GM19467 (cell line): ENCODE data around the gene RASA3.

Source experiments
- ATAC-seq: cut with Tn5 transposase; IDR thresholded peaks from one replicate; pipeline ENCODE4 v1.9.1; 2021; ENCODE audit warnings: mild to moderate bottlenecking, moderate library complexity; ENCODE audit not compliant: unreplicated experiment

RASA3 gene

GRCh38 chr13:113974304-113975281 is 157.8 kb downstream of the RASA3 start:
- no peak for ATAC-seq

DNA sequence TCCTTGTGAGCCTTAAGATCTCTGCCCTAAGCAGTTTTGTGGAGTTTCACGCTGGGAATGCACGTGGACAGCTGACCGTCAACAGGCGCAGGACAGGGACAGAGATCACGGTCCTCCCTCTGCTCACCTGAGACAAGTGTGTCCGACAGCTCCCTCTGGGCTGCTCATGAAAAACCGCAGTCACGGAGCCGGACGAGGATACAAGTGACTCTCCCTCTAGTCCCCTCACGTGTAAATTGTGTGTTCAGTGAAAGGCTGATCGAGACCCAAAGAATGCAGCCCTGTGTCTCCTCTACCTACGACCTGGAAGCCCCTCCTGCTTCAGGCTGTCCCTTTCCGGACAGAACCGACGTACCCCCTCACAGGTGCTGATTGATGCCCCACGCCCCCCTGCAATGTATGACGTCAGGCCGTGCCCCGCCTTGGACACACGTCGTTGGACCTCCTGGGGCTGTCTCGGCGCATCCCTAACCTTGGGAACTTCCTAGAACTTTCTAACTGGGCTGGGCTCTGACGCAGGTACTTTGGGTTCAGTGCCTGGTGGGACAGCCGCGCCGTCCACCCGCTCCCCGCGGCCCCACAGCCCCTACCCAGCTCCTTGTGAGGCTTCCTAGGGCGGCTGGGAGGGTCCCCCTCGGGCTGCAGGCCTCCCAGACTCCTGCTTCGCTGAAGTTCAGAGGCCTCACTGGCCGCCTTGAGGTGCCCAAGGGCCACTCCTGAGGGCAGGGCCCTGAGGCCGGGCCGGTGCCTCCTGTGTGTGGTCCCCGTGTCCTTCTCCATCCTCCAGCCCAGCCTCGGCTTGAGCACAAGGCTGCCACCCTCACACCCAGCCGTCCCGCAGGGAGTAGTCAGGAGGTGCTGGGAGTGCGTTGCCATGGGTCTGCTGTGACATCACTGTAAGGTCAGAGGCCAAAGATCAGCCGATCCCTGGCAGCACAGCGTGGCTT is 158.9 kb downstream of the RASA3 start, which contains the start of gene C13orf46:
TSS of gene C13orf46 (minus strand) at position 859 of the 947 bp plus-strand sequence. CDS start at position 780, 79 bp downstream.
- ATAC-seq, result no peak

GRCh38 chr13:113972451-113973217 is 159.8 kb downstream of the RASA3 start:
- ATAC-seq, result no peak

GRCh38 chr13:113971471-113972231 is 160.8 kb downstream of the RASA3 start:
- ATAC-seq, result no peak

- no peak for ATAC-seq
These were observed 161.5 kb downstream of the RASA3 start for GRCh38 chr13:113970810-113971470.

DNA sequence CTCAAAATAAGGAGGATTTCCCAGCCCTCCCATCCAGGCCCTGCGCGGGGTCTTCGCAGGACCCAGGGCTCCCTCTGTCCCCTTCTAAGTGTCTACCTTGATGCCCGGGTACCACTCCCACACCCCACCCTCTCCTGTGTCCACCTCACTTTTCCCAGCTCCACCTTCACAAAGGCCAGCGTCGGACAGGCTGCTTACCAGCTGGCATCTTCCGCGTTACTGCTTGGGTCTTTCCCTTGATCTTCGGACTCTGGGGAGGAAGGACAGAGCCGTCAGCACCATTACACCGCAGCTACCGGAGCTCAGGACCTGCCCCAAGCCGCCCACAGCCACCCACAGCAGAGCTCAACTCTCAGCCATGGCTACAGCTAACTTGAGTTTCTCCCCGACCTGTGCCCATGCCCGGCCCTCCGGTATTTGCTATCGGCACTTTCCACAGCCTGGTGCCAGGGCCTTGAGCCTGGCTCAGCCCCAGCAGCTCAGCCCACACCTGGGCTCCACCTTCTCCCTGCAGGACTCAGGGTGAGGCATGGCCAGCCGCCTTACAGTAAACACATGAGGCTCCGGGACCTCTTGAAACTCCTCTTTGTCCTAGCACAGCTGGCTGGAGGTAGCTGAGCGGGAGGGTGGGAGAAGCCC is 162.3 kb downstream of the RASA3 start:
- ATAC-seq, result no peak

DNA sequence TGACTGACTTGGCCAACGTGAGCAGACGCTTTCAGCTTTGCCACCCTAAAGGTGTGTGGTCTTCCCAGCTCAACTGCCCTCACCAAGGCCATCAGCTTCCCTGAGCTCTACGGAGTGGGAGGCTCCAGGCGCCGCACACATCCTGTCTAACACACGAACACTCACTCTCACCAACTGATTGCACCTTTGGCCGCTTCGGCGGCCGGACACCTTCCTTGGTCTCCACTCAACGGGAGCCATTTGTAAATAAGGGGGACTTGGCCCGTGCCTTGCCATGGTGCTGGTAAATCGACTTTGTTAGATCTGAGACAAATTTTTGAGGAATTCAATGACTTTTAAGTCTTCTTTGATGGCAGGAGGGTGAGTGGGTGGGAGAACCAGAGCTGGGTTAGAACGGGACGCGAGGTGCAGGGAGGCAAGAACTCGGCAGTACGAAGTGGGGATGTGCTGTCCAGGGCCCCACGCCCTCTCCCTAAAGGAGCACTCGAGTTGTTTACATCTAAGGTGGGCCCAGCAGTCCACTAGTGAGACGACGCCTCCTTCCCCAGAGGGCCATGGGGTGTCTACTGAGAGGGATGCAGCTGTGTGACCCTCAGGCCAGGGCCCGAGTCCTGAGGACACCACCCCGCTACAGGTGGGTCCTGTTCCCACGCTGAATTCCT is 163.0 kb downstream of the RASA3 start:
- ATAC-seq, result no peak

DNA sequence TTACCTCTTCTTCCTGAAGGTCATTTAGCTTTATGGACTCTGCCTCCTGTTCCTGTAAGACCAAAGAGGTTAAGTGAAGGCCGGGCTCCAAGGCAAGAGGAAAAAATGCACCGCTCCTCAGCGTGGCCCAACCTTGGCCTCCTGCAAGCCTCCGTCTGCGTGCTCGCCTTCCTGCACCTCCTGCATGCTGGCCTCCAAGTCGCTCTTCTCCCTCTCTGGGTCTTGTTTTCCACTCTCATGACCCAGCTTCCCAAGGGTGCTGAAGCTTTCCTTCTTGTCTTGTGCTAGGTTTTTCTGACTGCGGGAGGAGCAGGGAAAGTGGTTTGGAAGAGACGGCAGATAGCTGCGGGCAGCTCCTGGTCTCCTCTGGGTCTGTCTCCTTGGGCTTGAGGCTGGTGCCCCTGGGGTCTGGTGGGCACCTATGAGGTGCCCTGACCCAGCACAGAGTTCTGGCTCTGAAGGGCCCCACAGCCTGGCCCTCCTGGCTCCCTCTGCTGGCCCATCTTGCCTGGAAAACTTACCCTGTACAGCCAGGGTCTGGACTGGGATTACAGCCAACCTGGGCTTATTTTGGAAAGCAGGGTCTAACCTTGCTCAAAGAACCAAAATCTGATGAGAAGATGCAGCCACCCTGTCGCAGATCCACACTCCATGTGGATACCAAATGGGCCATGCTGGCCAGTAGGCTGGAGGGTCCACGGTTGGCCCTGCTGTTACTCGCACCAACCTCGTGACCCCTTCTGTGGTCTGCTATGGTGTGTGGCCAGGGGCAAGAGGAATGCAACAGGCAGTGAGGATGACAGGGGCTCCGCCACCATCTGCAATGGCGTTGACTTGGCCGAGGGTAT is 163.7 kb downstream of the RASA3 start:
- no peak for ATAC-seq

DNA sequence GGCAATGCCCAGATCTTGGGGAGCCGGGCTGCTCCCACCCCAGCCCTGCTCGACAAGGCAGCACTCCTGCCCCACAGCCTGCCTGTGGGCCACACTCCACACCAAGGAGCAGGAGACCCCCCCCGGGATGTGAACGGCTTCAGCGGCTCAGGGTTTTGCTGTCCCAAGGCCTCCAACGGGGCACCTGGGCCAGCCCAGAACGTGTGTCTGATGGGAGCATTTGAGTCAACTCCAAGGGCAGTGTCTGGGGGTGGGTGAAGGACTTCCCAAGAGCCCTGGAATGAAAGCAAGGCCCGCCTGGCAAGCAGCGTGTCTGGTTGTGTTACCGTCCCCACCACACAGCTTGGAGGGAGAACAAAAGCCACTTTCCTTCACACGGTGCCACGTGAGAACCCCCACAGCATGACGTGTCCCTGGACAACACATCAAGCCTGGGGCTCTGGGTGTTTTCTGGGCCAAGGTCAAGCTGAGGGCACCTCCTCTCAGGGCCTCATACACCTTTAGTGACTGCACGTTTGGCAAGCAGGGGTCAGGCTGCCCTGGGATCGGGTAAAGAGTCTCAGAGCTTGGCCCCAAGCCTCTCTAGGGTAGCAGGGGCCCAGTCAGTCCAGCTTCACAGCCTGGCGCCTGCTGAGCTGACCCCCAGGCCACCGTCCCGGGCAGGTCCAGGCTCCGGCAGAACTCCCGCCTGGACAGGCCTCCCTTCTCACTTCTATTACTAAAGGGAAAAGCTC is 164.5 kb downstream of the RASA3 start:
- no peak for ATAC-seq

GRCh38 chr13:113967206-113967720 is 165.2 kb downstream of the RASA3 start:
- ATAC-seq, result no peak

GRCh38 chr13:113965968-113966884 is 166.2 kb downstream of the RASA3 start:
- no peak for ATAC-seq

DNA sequence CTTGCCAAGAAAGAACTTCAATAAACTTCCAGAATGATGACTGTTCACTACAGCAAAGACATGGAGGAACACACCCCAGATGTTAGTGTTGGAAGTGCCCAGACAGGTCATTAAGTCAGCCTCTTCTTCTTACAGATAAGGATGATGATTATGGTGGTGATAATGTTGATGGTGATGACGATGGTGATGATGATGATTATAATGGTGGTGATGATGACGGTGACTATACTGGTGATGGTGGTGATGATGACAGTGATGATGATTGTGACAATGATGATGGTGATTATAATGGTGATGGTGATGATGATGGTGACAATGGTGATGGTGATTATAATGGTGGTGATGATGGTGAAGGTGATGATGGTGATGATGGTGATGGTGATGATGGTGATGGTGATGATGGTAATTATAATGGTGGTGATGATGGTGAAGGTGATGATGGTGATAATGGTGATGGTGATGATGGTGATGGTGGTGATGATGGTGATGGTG is 167.0 kb downstream of the RASA3 start:
- ATAC-seq, result no peak

GRCh38 chr13:113964251-113964995 is 168.0 kb downstream of the RASA3 start:
- ATAC-seq, result no peak

DNA sequence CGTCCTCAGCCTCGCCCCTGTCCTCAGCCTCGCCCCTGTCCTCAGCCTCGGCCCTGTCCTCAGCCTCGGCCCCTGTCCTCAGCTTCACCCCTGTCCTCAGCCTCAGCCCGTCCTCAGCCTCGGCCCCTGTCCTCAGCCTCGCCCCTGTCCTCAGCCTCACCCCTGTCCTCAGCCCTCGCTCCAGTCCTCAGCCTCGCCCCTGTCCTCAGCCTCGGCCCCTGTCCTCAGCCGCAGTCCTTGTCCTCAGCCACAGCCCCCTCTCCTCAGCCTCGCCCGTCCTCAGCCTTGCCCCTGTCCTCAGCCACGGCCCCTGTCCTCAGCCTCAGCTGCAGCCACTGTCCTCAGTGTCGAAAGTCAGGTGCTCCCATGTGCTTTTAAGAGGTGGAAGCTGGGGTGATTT is 169.0 kb downstream of the RASA3 start:
- no peak for ATAC-seq

DNA sequence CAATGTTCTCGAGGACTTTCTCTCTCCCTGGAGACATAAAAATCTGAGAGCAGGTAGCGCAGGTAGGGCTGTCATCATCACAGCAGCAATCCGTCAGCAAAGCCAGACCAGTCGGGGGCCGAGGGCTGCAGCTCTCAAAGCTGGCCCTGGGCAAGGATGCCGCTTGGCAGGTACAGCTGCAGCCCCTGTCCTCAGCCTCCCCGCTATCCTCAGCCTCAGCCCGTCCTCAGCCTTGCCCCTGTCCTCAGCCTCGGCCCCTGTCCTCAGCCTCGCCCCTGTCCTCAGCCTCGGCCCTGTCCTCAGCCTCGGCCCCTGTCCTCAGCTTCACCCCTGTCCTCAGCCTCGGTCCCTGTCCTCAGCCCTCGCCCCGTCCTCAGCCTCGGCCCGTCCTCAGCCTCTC is 169.4 kb downstream of the RASA3 start:
- ATAC-seq, result no peak
